MCF 10A (cell line): Measurements from ENCODE around the gene PRRT1B. TPM values are rescaled to one million over a fixed set of nuclear protein-coding genes. Genes with fewer than 3 reads are reported as not detected.

Experiments used
- BruUV-seq: library from RNA; stranded (reverse); fragments of 400-500 nt; replicated peaks from 2 replicates; lab custom pipeline; 2021; lab: Mats Ljungman, UMichigan
- CTCF ChIA-PET: fragments of 300-600 bp; sonication (Branson Sonifier 250); formaldehyde crosslinking; extraction: SDS; loops from one replicate; lab custom pipeline; 2021; ENCODE audit warnings: antibody characterized with exemption, inconsistent platforms; lab: Yijun Ruan, JAX
- POLR2A ChIA-PET: fragments of 300-600, 350-650 bp; sonication (Branson Sonifier 250); formaldehyde crosslinking; extraction: SDS; loops from one replicate; lab custom pipeline; 2020; ENCODE audit warnings: antibody characterized with exemption, inconsistent platforms; lab: Yijun Ruan, JAX
- DNase-seq: peaks from one replicate; pipeline ENCODE4 v3.0.0-alpha.2; 2018; ENCODE audit not compliant: unreplicated experiment
- H3K27ac Mint-ChIP-seq: one replicate; pipeline ENCODE4 v1.8.0; 2022; ENCODE audit warnings: mild to moderate bottlenecking, low read depth, mixed read lengths; ENCODE audit not compliant: unreplicated experiment
- H3K27me3 Mint-ChIP-seq: one replicate; pipeline ENCODE4 v1.8.0; 2022; ENCODE audit warnings: mixed read lengths; ENCODE audit not compliant: insufficient read depth, unreplicated experiment
- H3K36me3 Mint-ChIP-seq: one replicate; pipeline ENCODE4 v1.8.0; 2022; ENCODE audit warnings: mild to moderate bottlenecking, moderate library complexity, mixed read lengths; ENCODE audit not compliant: insufficient read depth, unreplicated experiment
- H3K4me1 Mint-ChIP-seq: one replicate; pipeline ENCODE4 v1.8.0; 2022; ENCODE audit warnings: mixed read lengths; ENCODE audit not compliant: insufficient read depth, unreplicated experiment
- H3K4me3 Mint-ChIP-seq: one replicate; pipeline ENCODE4 v1.8.0; 2022; ENCODE audit warnings: mild to moderate bottlenecking, moderate library complexity, mixed read lengths; ENCODE audit not compliant: unreplicated experiment
- H3K9me3 Mint-ChIP-seq: one replicate; pipeline ENCODE4 v1.8.0; 2022; ENCODE audit warnings: mixed read lengths; ENCODE audit not compliant: unreplicated experiment
- intact Hi-C: fragments of 100-400 bp; cut with micrococcal nuclease; formaldehyde crosslinking; loops from 2 replicates; pipeline ENCODE4 v1.14.1; 2022
- total RNA-seq: library from RNA; stranded (reverse); gene quantifications from 2 replicates; pipeline ENCODE4 v1.2.3, GENCODE V29; 2022
- TF ChIP-seq, protein P1 (sequence below): fragments of 200-600 bp; IDR thresholded peaks from one replicate; pipeline ENCODE4 v1.8.0; 2022; ENCODE audit warnings: antibody characterized with exemption, mild to moderate bottlenecking; ENCODE audit not compliant: unreplicated experiment

Gene PRRT1B
- total RNA-seq, 1 experiment from 2014 or later = not detected

DNA sequence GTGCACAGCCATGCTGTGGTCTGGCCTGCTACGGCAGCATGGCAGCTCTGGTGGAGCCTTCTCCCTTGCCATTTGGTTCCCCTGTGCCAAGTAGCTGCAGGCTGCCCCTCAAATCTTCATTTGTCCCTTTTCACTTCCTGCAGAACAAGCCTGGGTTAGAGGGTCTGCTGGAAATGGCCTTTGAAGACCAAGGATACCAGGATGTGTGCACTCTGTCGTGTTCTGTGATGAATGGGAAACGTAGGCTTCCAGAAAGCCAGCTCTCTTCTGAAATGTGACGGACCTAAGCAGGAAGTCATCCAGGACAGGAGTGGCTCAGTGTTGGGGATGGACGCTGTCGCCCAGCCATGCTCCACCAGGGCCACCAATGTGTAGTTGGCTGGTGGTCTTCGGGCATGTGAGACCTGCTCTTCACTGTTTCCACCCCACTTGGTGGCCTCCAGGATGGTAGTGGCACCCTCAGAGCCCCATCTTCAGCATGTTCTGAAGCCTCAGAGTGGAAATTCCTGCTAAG is 46.0 kb upstream of the PRRT1B start:
- Mint-ChIP-seq H3K4me3 (no peak overlapping the region), H3K27ac (no peak overlapping the region)

DNA sequence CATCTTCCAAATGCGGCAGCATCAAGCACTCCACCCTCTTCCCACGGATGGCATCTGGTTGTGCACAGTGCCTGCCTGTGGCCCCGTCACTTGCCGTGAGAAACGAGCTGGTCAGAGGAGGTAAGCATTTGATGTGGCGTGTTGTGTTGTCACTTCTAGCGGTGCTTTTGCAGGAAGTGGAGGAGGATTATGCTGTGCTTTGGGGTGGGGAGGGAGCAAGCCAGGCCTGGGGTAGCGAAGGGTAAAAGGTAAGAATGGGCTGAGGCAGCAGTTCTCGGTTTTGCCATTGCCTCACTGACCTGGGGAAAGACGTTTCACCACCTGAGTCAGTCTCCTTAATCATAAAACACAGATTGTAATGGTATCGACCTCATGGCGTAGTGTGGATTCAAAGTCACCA is 44.9 kb upstream of the PRRT1B start:
- intact Hi-C loops = loop anchor here (10.0 kb wide), 1 partner anchor 244 kb away; the partner anchor contains the start of gene RAPGEF1
- BruUV-seq = no TSS peak
- Mint-ChIP-seq H3K4me1 (peaks cover 15% of the 10 kb centered on the region), H3K9me3 (no peaks in the 10 kb centered on the region), H3K36me3 (peaks cover 72% of the 10 kb centered on the region), H3K4me3 (no peak overlapping the region), H3K27ac (no peak overlapping the region), H3K27me3 (no peaks in the 10 kb centered on the region)
- ChIA-PET CTCF (interaction anchor here (0.6 to 2.1 kb wide), 3 partner anchors 36 to 1172 kb away, joined by 3 to 8 read pairs (median 3); no protein-coding TSS in a partner anchor), POLR2A (interaction anchor here (1.6 kb wide), 1 partner anchor 13 kb away, joined by 4 read pairs; no protein-coding TSS in a partner anchor)
- DNase-seq = no peak
- TF ChIP-seq, protein P1, sequence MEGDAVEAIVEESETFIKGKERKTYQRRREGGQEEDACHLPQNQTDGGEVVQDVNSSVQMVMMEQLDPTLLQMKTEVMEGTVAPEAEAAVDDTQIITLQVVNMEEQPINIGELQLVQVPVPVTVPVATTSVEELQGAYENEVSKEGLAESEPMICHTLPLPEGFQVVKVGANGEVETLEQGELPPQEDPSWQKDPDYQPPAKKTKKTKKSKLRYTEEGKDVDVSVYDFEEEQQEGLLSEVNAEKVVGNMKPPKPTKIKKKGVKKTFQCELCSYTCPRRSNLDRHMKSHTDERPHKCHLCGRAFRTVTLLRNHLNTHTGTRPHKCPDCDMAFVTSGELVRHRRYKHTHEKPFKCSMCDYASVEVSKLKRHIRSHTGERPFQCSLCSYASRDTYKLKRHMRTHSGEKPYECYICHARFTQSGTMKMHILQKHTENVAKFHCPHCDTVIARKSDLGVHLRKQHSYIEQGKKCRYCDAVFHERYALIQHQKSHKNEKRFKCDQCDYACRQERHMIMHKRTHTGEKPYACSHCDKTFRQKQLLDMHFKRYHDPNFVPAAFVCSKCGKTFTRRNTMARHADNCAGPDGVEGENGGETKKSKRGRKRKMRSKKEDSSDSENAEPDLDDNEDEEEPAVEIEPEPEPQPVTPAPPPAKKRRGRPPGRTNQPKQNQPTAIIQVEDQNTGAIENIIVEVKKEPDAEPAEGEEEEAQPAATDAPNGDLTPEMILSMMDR = no peak

More for the DNA sequence above, 46.0 kb upstream of the PRRT1B start:
- POLR2A ChIA-PET = interaction anchor here (0.5 kb wide), 1 partner anchor 1531 kb away, joined by 3 read pairs; no protein-coding TSS in a partner anchor
- intact Hi-C loops = no loop called here
- TF ChIP-seq, protein P1 = no peak
- Mint-ChIP-seq H3K9me3 (no peaks in the 10 kb centered on the region), H3K36me3 (peaks cover 83% of the 10 kb centered on the region), H3K27me3 (no peaks in the 10 kb centered on the region), H3K4me1 (peaks cover 11% of the 10 kb centered on the region)
- CTCF ChIA-PET = interaction anchor here (0.9 to 2.1 kb wide), 2 partner anchors 14 to 163 kb away, joined by 3 to 8 read pairs; no protein-coding TSS in a partner anchor
- DNase-seq = no peak
- BruUV-seq = no TSS peak

DNA sequence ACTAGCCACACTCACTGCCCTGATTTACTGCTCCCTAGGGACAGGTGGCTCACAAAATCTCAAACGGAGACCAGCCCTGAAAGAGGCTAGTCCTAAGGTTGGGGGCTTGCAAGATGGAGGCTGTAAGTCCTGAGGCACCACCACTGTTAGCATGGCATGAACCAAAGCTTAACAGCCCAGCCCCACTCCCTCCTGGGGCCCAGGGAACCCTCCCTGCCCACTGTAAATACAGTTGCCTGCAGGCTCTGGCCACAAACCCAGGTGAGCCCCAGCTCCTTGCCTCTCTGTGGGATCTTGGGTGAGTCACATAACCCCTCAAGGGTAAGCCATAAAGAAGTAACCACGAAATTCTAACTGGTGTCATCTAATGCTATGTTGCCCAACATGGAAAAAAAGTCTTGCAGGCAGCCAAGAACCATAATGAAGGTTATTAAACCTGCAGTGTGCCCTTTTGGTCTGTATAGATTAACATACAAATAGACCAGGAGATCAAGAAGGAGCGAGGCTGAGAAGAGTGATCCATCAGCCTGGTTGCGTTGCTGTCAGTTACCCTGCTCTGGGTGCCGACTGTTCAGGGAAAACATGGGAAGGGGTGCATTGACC is 44.3 kb upstream of the PRRT1B start:
- DNase-seq = peak; percentile 82
- peak overlapping the region; percentile 86 for H3K4me3 Mint-ChIP-seq
- H3K27ac Mint-ChIP-seq = no peak overlapping the region
- TF ChIP-seq, protein P1 = no peak
- H3K36me3 Mint-ChIP-seq = peaks cover 66% of the 10 kb centered on the region
- H3K27me3 Mint-ChIP-seq = no peaks in the 10 kb centered on the region
- H3K4me1 Mint-ChIP-seq = peaks cover 15% of the 10 kb centered on the region
- no TSS peak for BruUV-seq
- intact Hi-C loops = loop anchor here (10.0 kb wide), 1 partner anchor 244 kb away; the partner anchor contains the start of gene RAPGEF1
- ChIA-PET CTCF (interaction anchor here (0.6 to 0.7 kb wide), 3 partner anchors 36 to 1171 kb away, joined by 3 read pairs; no protein-coding TSS in a partner anchor), POLR2A (interaction anchor here (0.7 to 1.6 kb wide), 2 partner anchors 14 to 107 kb away, joined by 3 to 4 read pairs; no protein-coding TSS in a partner anchor)
- no peaks in the 10 kb centered on the region for H3K9me3 Mint-ChIP-seq
